Measurements from ENCODE around the gene TSACC. TPM values are rescaled to one million over a fixed set of nuclear protein-coding genes. Genes with fewer than 3 reads are reported as not detected.

Gene TSACC
- total and polyA plus RNA-seq, 2 of the 8 experiments (the other 6 are each of a cell fraction or from before 2014, with no cell fraction given) = 1.0 to 5.0 TPM

- FAIRE-seq (no peak), DNase-seq (ENCODE audit: low read depth in 1 of 2, low spot score in 2 of 2) (peak in 1 of 2 experiments; percentile 70)
- Histone ChIP-seq H3K18ac (ENCODE audit: extremely low read depth, low read length) (no peak within 1 kb of the TSS; the same call in 1 of the 2 replicates), H3K9ac (replicated peaks in 1 of 4; ENCODE audit: extremely low read depth in 1 of 4, low read depth in 3 of 4, low read length in 3 of 4) (peak within 1 kb of the TSS in 3 of 4 experiments; percentile 49 to 81 (median 54); a peak in 6 of 7 replicates), H4K5ac (ENCODE audit: insufficient read length, low read depth, low read length) (no peak within 1 kb of the TSS), H3K36me3 (ENCODE audit: control insufficient read depth in 2 of 4, insufficient read depth in 4 of 4, low read length in 3 of 4) (peaks cover 0 to 7% (median 0%) of the 10 kb centered on the region in 4 experiments; a peak in 2 of 8 replicates), H2BK15ac (ENCODE audit: low read length) (0 out of 2 replicates have a peak within 1 kb of the TSS, but pooled peaks have one; percentile 8), H3K4me1 (replicated peaks in 1 of 4; ENCODE audit: control insufficient read depth in 3 of 4, insufficient read depth in 4 of 4, low read length in 3 of 4) (peaks cover 0 to 12% (median 4%) of the 10 kb centered on the region in 4 experiments; a peak in 3 of 7 replicates), H4K20me1 (replicated peaks in 1 of 2; ENCODE audit: control insufficient read depth in 1 of 2, insufficient read depth in 2 of 2, low read length in 2 of 2) (peaks cover 0 to 3% of the 10 kb centered on the region in 2 experiments), H3K4me2 (ENCODE audit: insufficient read depth in 1 of 2, low read depth in 2 of 2, low read length in 2 of 2) (peak within 1 kb of the TSS; percentile 72 to 98), H3K9me3 (ENCODE audit: insufficient read depth in 2 of 2, low read depth in 1 of 2, low read length in 1 of 2) (no peaks in the 10 kb centered on the region), H3K14ac (ENCODE audit: insufficient read length) (no peak within 1 kb of the TSS), H2BK20ac (ENCODE audit: low read length) (no peak within 1 kb of the TSS), H3K4me3 (ENCODE audit: extremely low read depth in 1 of 4, insufficient read depth in 2 of 4, low read depth in 3 of 4, low read length in 4 of 4) (peak within 1 kb of the TSS; percentile 62 to 84 (median 72)), H4K8ac (ENCODE audit: extremely low read depth, insufficient read depth, low read length) (peak within 1 kb of the TSS; percentile 95), H2BK12ac (ENCODE audit: low read depth, low read length) (no peak within 1 kb of the TSS), H3K27me3 (replicated peaks in 1 of 4; ENCODE audit: control insufficient read depth in 3 of 4, extremely low read depth in 1 of 4, insufficient read depth in 3 of 4, low read length in 3 of 4) (no peaks in the 10 kb centered on the region), H4K91ac (replicated peaks; ENCODE audit: insufficient read length, low read length) (no peak within 1 kb of the TSS), H3K56ac (replicated peaks; ENCODE audit: insufficient read length, low read depth, low read length) (no peak within 1 kb of the TSS), H2BK5ac (ENCODE audit: low read depth, low read length) (no peak within 1 kb of the TSS), H2AFZ (ENCODE audit: low read length) (peak within 1 kb of the TSS; percentile 100), H3K79me2 (ENCODE audit: control insufficient read depth in 1 of 2, insufficient read depth in 2 of 2, low read length in 2 of 2) (no peaks in the 10 kb centered on the region), H2BK120ac (replicated peaks; ENCODE audit: low read depth, low read length) (no peak within 1 kb of the TSS), H3K23me2 (ENCODE audit: low read depth, low read length) (peaks cover 7% of the 10 kb centered on the region; the same call in 1 of the 2 replicates), H3K79me1 (ENCODE audit: low read depth, low read length) (0 out of 2 replicates have a peak, but pooled peaks cover 3% of the 10 kb centered on the region), H3K4ac (replicated peaks; ENCODE audit: insufficient read length, low read depth, low read length) (peak within 1 kb of the TSS; percentile 6), H3K27ac (ENCODE audit: low read depth, low read length) (no peak within 1 kb of the TSS), H3K23ac (ENCODE audit: insufficient read length) (no peak within 1 kb of the TSS), H2AK5ac (ENCODE audit: low read depth, low read length) (no peak within 1 kb of the TSS)
- POLR2A ChIA-PET (ENCODE audit: partially characterized antibody) = interaction anchor here (1.3 to 16.5 kb wide), 3 partner anchors 8 to 16 kb away, joined by 4 to 221 read pairs (median 5); partner anchors contain the start of genes SMG5 and TMEM79
- 10% methylated on average over 17 of the region's 17 CpGs; no CpG with 5 or more reads in 1 of the 2 experiments for WGBS, 2 experiments (ENCODE audit: extremely low coverage in 1 of 2, insufficient coverage in 1 of 2, insufficient read length in 1 of 2, insufficient replicate concordance in 2 of 2, low coverage in 1 of 2, low lambda C conversion rate in 2 of 2, missing lambda C conversion rate in 1 of 2)
- CTCF ChIA-PET (ENCODE audit: partially characterized antibody) = interaction anchor here (1.5 kb wide), 1 partner anchor 150 kb away, joined by 3 read pairs; no protein-coding TSS in a partner anchor
- no peak for TF ChIP-seq RFX5 (IDR thresholded peaks at IDR 0.05; ENCODE audit: borderline replicate concordance, low read depth, low read length)
- TF ChIP-seq CHD1 (IDR thresholded peaks at IDR 0.05; ENCODE audit: low read depth, low read length) = no peak
- 0 out of 2 replicates have a peak, but pooled peaks have one; percentile 13 for TF ChIP-seq SP1 (IDR thresholded peaks at IDR 0.05; ENCODE audit: low read depth, low read length)
- peak; percentile 65; the same call in 1 of the 2 replicates for TF ChIP-seq TAF1 (IDR thresholded peaks at IDR 0.05; ENCODE audit: low read depth, low read length)
- peak; percentile 93; the same call in 1 of the 2 replicates for TF ChIP-seq SP4 (IDR thresholded peaks at IDR 0.05; ENCODE audit: low read length)
- peak; percentile 64 for TF ChIP-seq KDM5A (IDR thresholded peaks at IDR 0.05; ENCODE audit: low read length)
- no peak for TF ChIP-seq NRF1 (IDR thresholded peaks at IDR 0.05; ENCODE audit: low read depth, low read length)
- TF ChIP-seq SIN3A (conservative IDR thresholded peaks at IDR 0.05 in 1 of 2, IDR thresholded peaks at IDR 0.05 in 1 of 2; ENCODE audit: low read depth in 1 of 2, low read length in 2 of 2) = peak; percentile 88 to 92; a peak in 2 of 4 replicates
- peak; percentile 71 for TF ChIP-seq KDM4A (IDR thresholded peaks at IDR 0.05; ENCODE audit: low read depth, low read length, severe bottlenecking)
- peak; percentile 83 for TF ChIP-seq ATF3 (IDR thresholded peaks at IDR 0.05; ENCODE audit: insufficient read depth, low read depth, low read length)
- TF ChIP-seq ASH2L (IDR thresholded peaks at IDR 0.05; ENCODE audit: low read length) = peak; percentile 49
These were observed 42.9 kb upstream of the TSACC start, which contains the start of gene GLMP for GRCh38 chr1:156295391-156295947. TSS of gene GLMP (minus strand) at chr1:156295679. CDS start at chr1:156295645, 34 bp downstream.

Data from H1 (cell line).